Panc1 (cell line): ENCODE data around the gene QKI. TPM values are rescaled to one million over a fixed set of nuclear protein-coding genes. Genes with fewer than 3 reads are reported as not detected.

Experiments
- ATAC-seq: fragments of 200-7000 bp; cut with Tn5 transposase; 2 replicates; pipeline ENCODE4 v1.9.1; 2020; ENCODE audit warnings: mild to moderate bottlenecking, moderate library complexity
- BruUV-seq: library from RNA; stranded (reverse); fragments of 400-500 nt; replicated peaks from 2 replicates; lab custom pipeline; 2021; lab: Mats Ljungman, UMichigan
- CTCF ChIA-PET: fragments of 300-600 bp; sonication (Branson Sonifier 250); formaldehyde crosslinking; loops from one replicate; lab custom pipeline; 2022; ENCODE audit warnings: antibody characterized with exemption; lab: Charles Lee
- POLR2A ChIA-PET: fragments of 300-600 bp; sonication (Branson Sonifier 250); formaldehyde crosslinking; loops from one replicate; lab custom pipeline; 2022; ENCODE audit warnings: antibody characterized with exemption; lab: Charles Lee
- DNase-seq: peaks from one replicate; pipeline ENCODE4 v3.0.0-alpha.2; 2010; ENCODE audit warnings: low read depth, low spot score
- H3K27ac ChIP-seq: 2 replicates; pipeline ENCODE4 v1.5.1; 2011; ENCODE audit warnings: mild to moderate bottlenecking, low read length, inconsistent platforms
- H3K27me3 ChIP-seq: fragments of 200-500 bp; sonication (Bioruptor generic); 2 replicates; pipeline ENCODE4 v1.6.0; 2014; ENCODE audit warnings: low read length, inconsistent platforms; ENCODE audit not compliant: control insufficient read depth, insufficient read depth
- H3K36me3 ChIP-seq: fragments of 200-500 bp; sonication (Bioruptor generic); 2 replicates; pipeline ENCODE4 v1.5.1; 2014; ENCODE audit warnings: inconsistent platforms, mild to moderate bottlenecking, low read length, moderate library complexity; ENCODE audit not compliant: control insufficient read depth, insufficient read depth
- H3K4me1 ChIP-seq: 2 replicates; pipeline ENCODE4 v1.5.1; 2011; ENCODE audit warnings: inconsistent platforms, mild to moderate bottlenecking, low read length, moderate library complexity; ENCODE audit not compliant: control insufficient read depth, insufficient read depth
- H3K4me3 ChIP-seq, 2 experiments: 2 replicates each; pipeline ENCODE4 v1.5.1; 2011 to 2012; ENCODE audit warnings: low read depth in 2 of 2, low read length in 2 of 2, mild to moderate bottlenecking in 2 of 2, inconsistent platforms in 1 of 2, moderate library complexity in 1 of 2
- H3K9me3 ChIP-seq: fragments of 200-500 bp; sonication (Bioruptor generic); 2 replicates; pipeline ENCODE4 v1.5.1; 2014; ENCODE audit warnings: low read depth, mild to moderate bottlenecking, inconsistent platforms, low read length, moderate library complexity; ENCODE audit not compliant: control insufficient read depth, insufficient read depth
- CTCF ChIP-seq: fragments of 450-650 bp; IDR thresholded peaks from 2 replicates; pipeline ENCODE4 v1.5.1; 2017; ENCODE audit warnings: mild to moderate bottlenecking
- POLR2AphosphoS5 ChIP-seq: IDR thresholded peaks from 2 replicates; pipeline ENCODE4 v1.6.1; 2012; ENCODE audit warnings: mild to moderate bottlenecking, low read depth, low read length, moderate library complexity
- REST ChIP-seq, 2 experiments: IDR thresholded peaks; 2 replicates each; pipeline ENCODE4 v1.6.1; 2011 to 2012; ENCODE audit warnings: low read depth in 2 of 2, control low read depth in 1 of 2, low read length in 1 of 2, mild to moderate bottlenecking in 1 of 2, moderate library complexity in 1 of 2; ENCODE audit not compliant: insufficient read depth in 1 of 2
- SIN3A ChIP-seq: IDR thresholded peaks from 2 replicates; pipeline ENCODE4 v1.6.1; 2012; ENCODE audit warnings: low read depth, mild to moderate bottlenecking, low read length, moderate library complexity, borderline replicate concordance; ENCODE audit not compliant: insufficient read depth
- TCF7L2 ChIP-seq: IDR thresholded peaks from 2 replicates; pipeline ENCODE4 v1.6.1; 2011; ENCODE audit warnings: mild to moderate bottlenecking, low read depth, low read length, inconsistent platforms
- in situ Hi-C: cut with HindIII; loops from 2 replicates; pipeline ENCODE4 v1.10.0; 2016; ENCODE audit warnings: low sequenced_read_pairs, low pct_unique_long_range_greater_than_20kb
- intact Hi-C: fragments of 100-400 bp; cut with micrococcal nuclease; formaldehyde crosslinking; loops from one replicate; pipeline ENCODE4 v1.10.0; 2022; ENCODE audit not compliant: unreplicated experiment
- total RNA-seq: library from RNA; stranded (reverse); gene quantifications from one replicate; pipeline ENCODE4 v1.2.1, GENCODE V29; 2021; ENCODE audit not compliant: unreplicated experiment

QKI gene
- total RNA-seq, 1 experiment from 2014 or later = 176 TPM

- H3K27ac ChIP-seq = no peak overlapping the region
- no peaks in the 10 kb centered on the region for H3K9me3 ChIP-seq
- no TSS peak for BruUV-seq
- H3K36me3 ChIP-seq = no peaks in the 10 kb centered on the region
- in situ Hi-C loops (no loop called here), intact Hi-C loops (loop anchor here (5.0 kb wide), 1 partner anchor 530 kb away; no protein-coding TSS in a partner anchor)
- ChIA-PET CTCF (no interaction called here), POLR2A (no interaction called here)
- no peak for DNase-seq
- H3K27me3 ChIP-seq = no peaks in the 10 kb centered on the region
- H3K4me3 ChIP-seq = no peak overlapping the region
- peaks cover 35% of the 10 kb centered on the region for H3K4me1 ChIP-seq
- no peak for ATAC-seq
- TF ChIP-seq POLR2AphosphoS5 (no peak), CTCF (peak; percentile 23; the same call in 1 of the 2 replicates)
These were observed 13.2 kb downstream of the QKI start for GRCh38 chr6:163427498-163428254.

- ChIA-PET POLR2A (no interaction called here), CTCF (no interaction called here)
- Histone ChIP-seq H3K4me1 (peaks cover 33% of the 10 kb centered on the region), H3K9me3 (no peaks in the 10 kb centered on the region), H3K4me3 (no peak overlapping the region), H3K36me3 (no peaks in the 10 kb centered on the region), H3K27ac (no peak overlapping the region), H3K27me3 (no peaks in the 10 kb centered on the region)
- DNase-seq (no peak), ATAC-seq (no peak)
- no TSS peak for BruUV-seq
- no peak for TF ChIP-seq CTCF
- in situ Hi-C loops (no loop called here), intact Hi-C loops (loop anchor here (5.0 kb wide), 1 partner anchor 529 kb away; no protein-coding TSS in a partner anchor)
These were observed 13.9 kb downstream of the QKI start for GRCh38 chr6:163428373-163428772.

- ChIA-PET POLR2A (no interaction called here), CTCF (interaction anchor here (0.5 kb wide), 1 partner anchor 12 kb away, joined by 3 read pairs; no protein-coding TSS in a partner anchor)
- DNase-seq = no peak
- in situ Hi-C loops (no loop called here), intact Hi-C loops (loop anchor here (5.0 kb wide), 1 partner anchor 527 kb away; no protein-coding TSS in a partner anchor)
- no peak for TF ChIP-seq REST (IDR thresholded peaks at IDR 0.05; ENCODE audit: insufficient read depth in 1 of 2, low read depth in 2 of 2, low read length in 1 of 2)
- no peak for TF ChIP-seq SIN3A
- no peak for TF ChIP-seq TCF7L2
- TF ChIP-seq CTCF = no peak
- no peak for TF ChIP-seq POLR2AphosphoS5
- H3K27ac ChIP-seq = no peak overlapping the region
- ATAC-seq = no peak
- no peaks in the 10 kb centered on the region for H3K36me3 ChIP-seq
- no TSS peak for BruUV-seq
- no peaks in the 10 kb centered on the region for H3K9me3 ChIP-seq
- H3K27me3 ChIP-seq = no peaks in the 10 kb centered on the region
- no peak overlapping the region for H3K4me3 ChIP-seq
- peaks cover 25% of the 10 kb centered on the region for H3K4me1 ChIP-seq
These were observed 15.4 kb downstream of the QKI start for GRCh38 chr6:163429858-163430448.
